MCF 10A (cell line): ENCODE measurements around the gene TPM4. TPM values are rescaled to one million over a fixed set of nuclear protein-coding genes. Genes with fewer than 3 reads are reported as not detected.

Experiments
- BruUV-seq: library from RNA; stranded (reverse); fragments of 400-500 nt; replicated peaks from 2 replicates; lab custom pipeline; 2021; lab: Mats Ljungman, UMichigan
- CTCF ChIA-PET: fragments of 300-600 bp; sonication (Branson Sonifier 250); formaldehyde crosslinking; extraction: SDS; loops from one replicate; lab custom pipeline; 2021; ENCODE audit warnings: antibody characterized with exemption, inconsistent platforms; lab: Yijun Ruan, JAX
- POLR2A ChIA-PET: fragments of 300-600, 350-650 bp; sonication (Branson Sonifier 250); formaldehyde crosslinking; extraction: SDS; loops from one replicate; lab custom pipeline; 2020; ENCODE audit warnings: antibody characterized with exemption, inconsistent platforms; lab: Yijun Ruan, JAX
- DNase-seq: peaks from one replicate; pipeline ENCODE4 v3.0.0-alpha.2; 2018; ENCODE audit not compliant: unreplicated experiment
- H3K27ac Mint-ChIP-seq: one replicate; pipeline ENCODE4 v1.8.0; 2022; ENCODE audit warnings: mild to moderate bottlenecking, low read depth, mixed read lengths; ENCODE audit not compliant: unreplicated experiment
- H3K27me3 Mint-ChIP-seq: one replicate; pipeline ENCODE4 v1.8.0; 2022; ENCODE audit warnings: mixed read lengths; ENCODE audit not compliant: insufficient read depth, unreplicated experiment
- H3K36me3 Mint-ChIP-seq: one replicate; pipeline ENCODE4 v1.8.0; 2022; ENCODE audit warnings: mild to moderate bottlenecking, moderate library complexity, mixed read lengths; ENCODE audit not compliant: insufficient read depth, unreplicated experiment
- H3K4me1 Mint-ChIP-seq: one replicate; pipeline ENCODE4 v1.8.0; 2022; ENCODE audit warnings: mixed read lengths; ENCODE audit not compliant: insufficient read depth, unreplicated experiment
- H3K4me3 Mint-ChIP-seq: one replicate; pipeline ENCODE4 v1.8.0; 2022; ENCODE audit warnings: mild to moderate bottlenecking, moderate library complexity, mixed read lengths; ENCODE audit not compliant: unreplicated experiment
- H3K9me3 Mint-ChIP-seq: one replicate; pipeline ENCODE4 v1.8.0; 2022; ENCODE audit warnings: mixed read lengths; ENCODE audit not compliant: unreplicated experiment
- intact Hi-C: fragments of 100-400 bp; cut with micrococcal nuclease; formaldehyde crosslinking; loops from 2 replicates; pipeline ENCODE4 v1.14.1; 2022
- total RNA-seq: library from RNA; stranded (reverse); gene quantifications from 2 replicates; pipeline ENCODE4 v1.2.3, GENCODE V29; 2022
- TF ChIP-seq, protein P1 (sequence below): fragments of 200-600 bp; IDR thresholded peaks from one replicate; pipeline ENCODE4 v1.8.0; 2022; ENCODE audit warnings: antibody characterized with exemption, mild to moderate bottlenecking; ENCODE audit not compliant: unreplicated experiment

TPM4 gene
- total RNA-seq, 1 experiment from 2014 or later: 355 TPM

DNA sequence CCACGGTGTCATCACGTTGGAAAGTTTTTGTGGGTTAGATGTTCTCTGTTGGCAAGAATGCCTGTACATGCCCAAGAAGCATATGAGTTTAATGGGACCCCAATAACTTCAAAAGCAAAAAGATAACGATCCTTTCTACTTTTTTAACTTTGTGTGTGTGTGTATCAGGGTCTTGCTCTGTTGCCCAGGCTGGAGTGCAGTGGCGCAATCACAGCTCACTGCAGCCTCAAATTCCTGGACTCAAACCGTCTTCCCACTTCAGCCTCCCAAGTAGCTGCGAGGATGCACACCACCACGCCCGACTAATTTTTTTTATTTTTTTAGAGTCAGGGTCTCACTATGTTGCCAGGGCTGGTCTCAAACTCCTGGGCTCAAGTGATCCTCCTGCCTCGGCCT lies 34.3 kb upstream of the TPM4 start:
- intact Hi-C loops: loop anchor here (1.0 to 2.0 kb wide), 5 partner anchors 37 to 413 kb away; partner anchors contain the start of gene RAB8A
- POLR2A ChIA-PET: interaction anchor here (0.8 to 2.4 kb wide), 9 partner anchors 19 to 144 kb away, joined by 3 to 16 read pairs (median 5); partner anchors contain the start of genes FAM32A and RAB8A

DNA sequence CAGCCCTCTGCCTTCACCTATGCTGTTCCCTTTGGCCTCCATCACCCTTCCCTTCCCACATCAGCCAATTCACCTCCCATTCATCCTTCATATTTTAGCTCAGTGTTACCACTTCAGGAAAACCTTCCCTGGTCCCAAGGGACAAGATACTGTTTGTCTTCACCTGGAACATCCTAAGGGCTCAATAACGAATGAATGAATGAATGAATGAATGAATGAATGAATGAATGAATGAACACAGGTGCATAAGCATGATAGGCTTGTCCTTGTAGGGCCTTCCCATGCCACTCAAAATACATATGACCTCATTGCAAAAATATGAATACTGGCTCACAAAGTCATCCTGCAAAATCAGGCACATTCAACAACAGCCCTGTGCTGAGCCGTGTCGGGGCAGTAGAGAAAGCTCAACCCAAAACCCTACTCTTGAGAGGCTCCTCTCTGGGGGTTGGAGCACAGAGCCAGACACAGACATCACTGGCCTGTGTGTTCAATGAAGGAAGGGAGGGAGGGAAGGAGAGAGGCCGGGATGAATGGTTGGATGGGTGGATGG lies 33.7 kb upstream of the TPM4 start:
- TF ChIP-seq, protein P1, sequence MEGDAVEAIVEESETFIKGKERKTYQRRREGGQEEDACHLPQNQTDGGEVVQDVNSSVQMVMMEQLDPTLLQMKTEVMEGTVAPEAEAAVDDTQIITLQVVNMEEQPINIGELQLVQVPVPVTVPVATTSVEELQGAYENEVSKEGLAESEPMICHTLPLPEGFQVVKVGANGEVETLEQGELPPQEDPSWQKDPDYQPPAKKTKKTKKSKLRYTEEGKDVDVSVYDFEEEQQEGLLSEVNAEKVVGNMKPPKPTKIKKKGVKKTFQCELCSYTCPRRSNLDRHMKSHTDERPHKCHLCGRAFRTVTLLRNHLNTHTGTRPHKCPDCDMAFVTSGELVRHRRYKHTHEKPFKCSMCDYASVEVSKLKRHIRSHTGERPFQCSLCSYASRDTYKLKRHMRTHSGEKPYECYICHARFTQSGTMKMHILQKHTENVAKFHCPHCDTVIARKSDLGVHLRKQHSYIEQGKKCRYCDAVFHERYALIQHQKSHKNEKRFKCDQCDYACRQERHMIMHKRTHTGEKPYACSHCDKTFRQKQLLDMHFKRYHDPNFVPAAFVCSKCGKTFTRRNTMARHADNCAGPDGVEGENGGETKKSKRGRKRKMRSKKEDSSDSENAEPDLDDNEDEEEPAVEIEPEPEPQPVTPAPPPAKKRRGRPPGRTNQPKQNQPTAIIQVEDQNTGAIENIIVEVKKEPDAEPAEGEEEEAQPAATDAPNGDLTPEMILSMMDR: no peak
- ChIA-PET POLR2A (interaction anchor here (0.8 to 2.4 kb wide), 6 partner anchors 18 to 143 kb away, joined by 3 to 16 read pairs (median 4); partner anchors contain the start of gene FAM32A), CTCF (interaction anchor here (0.6 to 3.2 kb wide), 20 partner anchors 12 to 1015 kb away, joined by 3 to 34 read pairs (median 4); partner anchors contain the start of genes FAM32A, RAB8A and TPM4)
- H3K27me3 Mint-ChIP-seq: no peaks in the 10 kb centered on the region
- no peaks in the 10 kb centered on the region for H3K4me1 Mint-ChIP-seq
- no peaks in the 10 kb centered on the region for H3K9me3 Mint-ChIP-seq
- no TSS peak for BruUV-seq
- H3K4me3 Mint-ChIP-seq: no peak overlapping the region
- H3K27ac Mint-ChIP-seq: no peak overlapping the region
- intact Hi-C loops: no loop called here
- no peak for DNase-seq
- H3K36me3 Mint-ChIP-seq: no peaks in the 10 kb centered on the region

More for the DNA sequence above, 34.3 kb upstream of the TPM4 start:
- Mint-ChIP-seq H3K4me3 (no peak overlapping the region), H3K9me3 (no peaks in the 10 kb centered on the region), H3K36me3 (no peaks in the 10 kb centered on the region), H3K27me3 (no peaks in the 10 kb centered on the region), H3K4me1 (no peaks in the 10 kb centered on the region), H3K27ac (no peak overlapping the region)
- no TSS peak for BruUV-seq
- TF ChIP-seq, protein P1: no peak
- CTCF ChIA-PET: interaction anchor here (0.6 to 3.2 kb wide), 41 partner anchors 8 to 1347 kb away, joined by 3 to 34 read pairs (median 4); partner anchors contain the start of genes CIB3, FAM32A, RAB8A and TPM4
- no peak for DNase-seq

DNA sequence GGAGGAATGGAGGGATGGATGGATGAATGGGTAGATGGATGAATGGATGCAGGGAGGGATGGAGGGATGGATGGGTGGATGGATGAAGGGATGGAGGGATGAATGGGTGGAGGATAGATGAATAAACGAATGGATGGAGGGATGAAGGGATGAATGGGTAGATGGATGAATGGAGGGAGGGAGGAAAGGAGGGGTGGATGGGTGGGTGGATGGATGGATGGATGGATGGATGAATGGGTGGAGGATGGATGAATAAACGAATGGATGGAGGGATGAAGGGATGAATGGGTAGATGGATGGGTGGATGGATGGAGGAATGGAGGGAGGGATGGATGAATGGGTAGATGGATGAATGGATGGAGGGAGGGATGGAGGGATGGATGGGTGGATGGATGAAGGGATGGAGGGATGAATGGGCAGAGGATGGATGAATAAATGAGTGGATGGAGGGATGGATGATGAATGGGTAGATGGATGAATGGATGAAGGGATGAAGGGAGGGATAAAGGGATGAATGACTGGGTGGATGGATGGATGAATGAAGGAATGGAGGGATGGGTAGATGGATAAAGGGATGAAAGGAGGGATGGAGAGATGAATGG lies 33.0 kb upstream of the TPM4 start:
- CTCF ChIA-PET: interaction anchor here (0.6 to 3.2 kb wide), 4 partner anchors 32 to 952 kb away, joined by 3 to 31 read pairs (median 7); partner anchors contain the start of gene TPM4
- TF ChIP-seq, protein P1: no peak
- no peak overlapping the region for H3K27ac Mint-ChIP-seq
- BruUV-seq: no TSS peak
- H3K9me3 Mint-ChIP-seq: no peaks in the 10 kb centered on the region
- intact Hi-C loops: no loop called here
- no peak for DNase-seq
- H3K4me3 Mint-ChIP-seq: no peak overlapping the region
- POLR2A ChIA-PET: interaction anchor here (1.8 kb wide), 1 partner anchor 24 kb away, joined by 5 read pairs; no protein-coding TSS in a partner anchor
- no peaks in the 10 kb centered on the region for H3K4me1 Mint-ChIP-seq
- no peaks in the 10 kb centered on the region for H3K27me3 Mint-ChIP-seq
- H3K36me3 Mint-ChIP-seq: no peaks in the 10 kb centered on the region

DNA sequence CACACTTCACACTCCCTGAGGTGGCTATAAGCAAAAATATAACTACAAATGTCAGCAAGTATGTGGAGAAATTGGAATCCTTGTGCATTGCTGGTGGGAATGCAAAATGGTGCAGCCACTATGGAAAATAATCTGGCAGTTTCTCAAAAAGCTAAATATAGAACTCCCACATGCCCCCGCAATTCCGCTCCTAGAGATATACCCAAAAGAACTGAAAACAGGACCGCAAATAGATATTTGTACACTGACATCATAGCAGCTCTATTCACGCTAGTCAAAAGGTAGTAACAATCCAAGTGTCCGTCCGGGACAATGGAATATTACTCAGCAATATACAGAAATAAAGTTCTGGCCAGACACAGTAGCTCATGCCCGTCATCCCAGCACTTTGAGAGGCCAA lies 31.5 kb upstream of the TPM4 start:
- H3K36me3 Mint-ChIP-seq: no peaks in the 10 kb centered on the region
- H3K4me1 Mint-ChIP-seq: no peaks in the 10 kb centered on the region
- POLR2A ChIA-PET: no interaction called here
- no peaks in the 10 kb centered on the region for H3K9me3 Mint-ChIP-seq
- H3K4me3 Mint-ChIP-seq: no peak overlapping the region
- TF ChIP-seq, protein P1: no peak
- no peak for DNase-seq
- H3K27me3 Mint-ChIP-seq: peaks cover 1% of the 10 kb centered on the region
- BruUV-seq: no TSS peak
- no peak overlapping the region for H3K27ac Mint-ChIP-seq
- CTCF ChIA-PET: interaction anchor here (0.6 to 2.0 kb wide), 5 partner anchors 18 to 196 kb away, joined by 3 to 6 read pairs (median 3); no protein-coding TSS in a partner anchor
- intact Hi-C loops: no loop called here
